ENCODE results near the gene STX12. TPM values are rescaled to one million over a fixed set of nuclear protein-coding genes. Genes with fewer than 3 reads are reported as not detected.

STX12 gene
- total RNA-seq, 1 experiment from 2014 or later = 9.9 TPM

GRCh38 chr1:27755286-27755685 is 17.7 kb upstream of the STX12 start:
- no peak for DNase-seq
- Histone ChIP-seq H2AFZ (ENCODE audit: low read length) (no peak overlapping the region), H3K56ac (ENCODE audit: insufficient read length, low read depth, low read length) (no peak overlapping the region), H4K20me1 (ENCODE audit: control insufficient read depth, insufficient read depth, insufficient read length) (no peaks in the 10 kb centered on the region), H3K4me1 (ENCODE audit: insufficient read depth, low read length) (no peaks in the 10 kb centered on the region), H3K27me3 (ENCODE audit: insufficient read depth, low read length) (no peaks in the 10 kb centered on the region), H4K5ac (ENCODE audit: insufficient read length, low read depth, low read length) (no peak overlapping the region), H3T11ph (ENCODE audit: low read length) (no peak overlapping the region), H3K23ac (ENCODE audit: insufficient read length, low read depth, low read length) (no peak overlapping the region), H2AK5ac (ENCODE audit: insufficient read length, low read length) (no peak overlapping the region), H3K14ac (ENCODE audit: insufficient read depth, low read length) (no peak overlapping the region), H3K9me3 (ENCODE audit: control insufficient read depth, low read depth, low read length) (no peaks in the 10 kb centered on the region), H2BK120ac (ENCODE audit: low read depth, low read length, poor library complexity, severe bottlenecking) (no peak overlapping the region), H3K23me2 (ENCODE audit: insufficient read length, low read depth, low read length, poor library complexity, severe bottlenecking) (no peaks in the 10 kb centered on the region), H3K18ac (ENCODE audit: insufficient read length, low read depth, low read length) (no peak overlapping the region), H2BK5ac (ENCODE audit: insufficient read length, low read length) (no peak overlapping the region), H4K8ac (replicated peaks; ENCODE audit: insufficient read length, low read depth, low read length) (no peak overlapping the region), H2BK12ac (ENCODE audit: insufficient read length, low read depth, low read length) (no peak overlapping the region), H2BK15ac (ENCODE audit: low read depth, low read length) (no peak overlapping the region), H3K79me1 (ENCODE audit: insufficient read depth, low read depth, low read length, poor library complexity, severe bottlenecking) (no peaks in the 10 kb centered on the region), H3K9ac (ENCODE audit: extremely low read depth, insufficient read length, low read length) (no peak overlapping the region), H3K4ac (ENCODE audit: low read depth, low read length) (no peak overlapping the region), H2BK20ac (ENCODE audit: low read depth, low read length, poor library complexity, severe bottlenecking) (no peak overlapping the region), H3K79me2 (ENCODE audit: insufficient read depth, low read length) (no peaks in the 10 kb centered on the region), H3K27ac (ENCODE audit: insufficient read length, low read depth, low read length) (no peak overlapping the region), H3K4me2 (ENCODE audit: insufficient read depth, insufficient read length, low read length) (no peak overlapping the region), H4K91ac (ENCODE audit: insufficient read length, low read depth, low read length) (no peak overlapping the region)
- Mint-ChIP-seq H3K9me3 (no peaks in the 10 kb centered on the region), H3K27me3 (ENCODE audit: low read depth) (no peaks in the 10 kb centered on the region), H3K4me3 (no peak overlapping the region), H3K4me1 (no peaks in the 10 kb centered on the region), H3K36me3 (ENCODE audit: insufficient read depth in 1 of 3, low read depth in 3 of 3) (peaks cover 0 to 30% (median 26%) of the 10 kb centered on the region in 3 experiments; a peak in 5 of 7 replicates), H3K27ac (no peak overlapping the region)
- no CpG with 5 or more reads among the region's 1 CpG for WGBS (ENCODE audit: extremely low coverage, insufficient read length, low lambda C conversion rate)
- TF ChIP-seq, protein P1, sequence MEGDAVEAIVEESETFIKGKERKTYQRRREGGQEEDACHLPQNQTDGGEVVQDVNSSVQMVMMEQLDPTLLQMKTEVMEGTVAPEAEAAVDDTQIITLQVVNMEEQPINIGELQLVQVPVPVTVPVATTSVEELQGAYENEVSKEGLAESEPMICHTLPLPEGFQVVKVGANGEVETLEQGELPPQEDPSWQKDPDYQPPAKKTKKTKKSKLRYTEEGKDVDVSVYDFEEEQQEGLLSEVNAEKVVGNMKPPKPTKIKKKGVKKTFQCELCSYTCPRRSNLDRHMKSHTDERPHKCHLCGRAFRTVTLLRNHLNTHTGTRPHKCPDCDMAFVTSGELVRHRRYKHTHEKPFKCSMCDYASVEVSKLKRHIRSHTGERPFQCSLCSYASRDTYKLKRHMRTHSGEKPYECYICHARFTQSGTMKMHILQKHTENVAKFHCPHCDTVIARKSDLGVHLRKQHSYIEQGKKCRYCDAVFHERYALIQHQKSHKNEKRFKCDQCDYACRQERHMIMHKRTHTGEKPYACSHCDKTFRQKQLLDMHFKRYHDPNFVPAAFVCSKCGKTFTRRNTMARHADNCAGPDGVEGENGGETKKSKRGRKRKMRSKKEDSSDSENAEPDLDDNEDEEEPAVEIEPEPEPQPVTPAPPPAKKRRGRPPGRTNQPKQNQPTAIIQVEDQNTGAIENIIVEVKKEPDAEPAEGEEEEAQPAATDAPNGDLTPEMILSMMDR (conservative IDR thresholded peaks at IDR 0.05) = no peak
